ENCODE results near the gene SUSD1.
A peak's percentile ranks its signal among the peaks of the same experiment; 100 is the strongest.
"Not testable (repeated sequence)": the region's sequence is repeated elsewhere in the genome, so short reads cannot be mapped to it uniquely, and the experiment has no call there.

The SUSD1 gene

GRCh38 chr9:112174965-112175795 lies at the start of gene SUSD1:
Gene SUSD1 (minus strand): TSS chr9:112175297. CDS start chr9:112175235, 62 bp downstream.
- DNase-seq: peak; percentile 19
- in situ Hi-C loops (cut with HindIII; ENCODE audit: low pct_ligation_motif_present, low pct_unique_long_range_greater_than_20kb, low sequenced_read_pairs): no loop called here

- no peak for DNase-seq
- in situ Hi-C loops (cut with HindIII; ENCODE audit: low pct_ligation_motif_present, low pct_unique_long_range_greater_than_20kb, low sequenced_read_pairs): no loop called here
Measured at GRCh38 chr9:112224401-112225289, 49.5 kb upstream of the SUSD1 start.

GRCh38 chr9:112218908-112219307 lies 43.8 kb upstream of the SUSD1 start:
- no peak for DNase-seq
- in situ Hi-C loops (cut with HindIII; ENCODE audit: low pct_ligation_motif_present, low pct_unique_long_range_greater_than_20kb, low sequenced_read_pairs): no loop called here

GRCh38 chr9:112212926-112213325 lies 37.8 kb upstream of the SUSD1 start:
- in situ Hi-C loops (cut with HindIII; ENCODE audit: low pct_ligation_motif_present, low pct_unique_long_range_greater_than_20kb, low sequenced_read_pairs): no loop called here

GRCh38 chr9:112207451-112207850 lies 32.4 kb upstream of the SUSD1 start:
- in situ Hi-C loops (cut with HindIII; ENCODE audit: low pct_ligation_motif_present, low pct_unique_long_range_greater_than_20kb, low sequenced_read_pairs): no loop called here
- DNase-seq: no peak

More at GRCh38 chr9:112212926-112213325, 37.8 kb upstream of the SUSD1 start:
- no peak for DNase-seq

GRCh38 chr9:112203536-112203935 lies 28.4 kb upstream of the SUSD1 start:
- in situ Hi-C loops (cut with HindIII; ENCODE audit: low pct_ligation_motif_present, low pct_unique_long_range_greater_than_20kb, low sequenced_read_pairs): no loop called here
- DNase-seq: peak; percentile 37

GRCh38 chr9:112200711-112201110 lies 25.6 kb upstream of the SUSD1 start:
- no peak for DNase-seq
- in situ Hi-C loops (cut with HindIII; ENCODE audit: low pct_ligation_motif_present, low pct_unique_long_range_greater_than_20kb, low sequenced_read_pairs): no loop called here

GRCh38 chr9:112198646-112199045 lies 23.5 kb upstream of the SUSD1 start:
- DNase-seq: no peak
- in situ Hi-C loops (cut with HindIII; ENCODE audit: low pct_ligation_motif_present, low pct_unique_long_range_greater_than_20kb, low sequenced_read_pairs): no loop called here

- in situ Hi-C loops (cut with HindIII; ENCODE audit: low pct_ligation_motif_present, low pct_unique_long_range_greater_than_20kb, low sequenced_read_pairs): no loop called here
- no peak for DNase-seq
Measured at GRCh38 chr9:112194969-112195431, 19.9 kb upstream of the SUSD1 start.

- in situ Hi-C loops (cut with HindIII; ENCODE audit: low pct_ligation_motif_present, low pct_unique_long_range_greater_than_20kb, low sequenced_read_pairs): no loop called here
- no peak for DNase-seq
Measured at GRCh38 chr9:112193572-112194288, 18.6 kb upstream of the SUSD1 start.

GRCh38 chr9:112190320-112190719 lies 15.2 kb upstream of the SUSD1 start:
- in situ Hi-C loops (cut with HindIII; ENCODE audit: low pct_ligation_motif_present, low pct_unique_long_range_greater_than_20kb, low sequenced_read_pairs); DNase-seq: not testable (repeated sequence)

- no peak for DNase-seq
- in situ Hi-C loops (cut with HindIII; ENCODE audit: low pct_ligation_motif_present, low pct_unique_long_range_greater_than_20kb, low sequenced_read_pairs): no loop called here
Measured at GRCh38 chr9:112188884-112189283, 13.8 kb upstream of the SUSD1 start.

GRCh38 chr9:112187404-112187803 lies 12.3 kb upstream of the SUSD1 start:
- in situ Hi-C loops (cut with HindIII; ENCODE audit: low pct_ligation_motif_present, low pct_unique_long_range_greater_than_20kb, low sequenced_read_pairs): no loop called here
- DNase-seq: no peak

GRCh38 chr9:112186695-112187094 lies 11.6 kb upstream of the SUSD1 start:
- in situ Hi-C loops (cut with HindIII; ENCODE audit: low pct_ligation_motif_present, low pct_unique_long_range_greater_than_20kb, low sequenced_read_pairs): no loop called here

GRCh38 chr9:112184946-112185345 lies 9.8 kb upstream of the SUSD1 start:
- no peak for DNase-seq
- in situ Hi-C loops (cut with HindIII; ENCODE audit: low pct_ligation_motif_present, low pct_unique_long_range_greater_than_20kb, low sequenced_read_pairs): no loop called here

More at GRCh38 chr9:112186695-112187094, 11.6 kb upstream of the SUSD1 start:
- DNase-seq: no peak

- DNase-seq: no peak
Measured at GRCh38 chr9:112184221-112184620, 9.1 kb upstream of the SUSD1 start.

GRCh38 chr9:112180387-112180881 lies 5.3 kb upstream of the SUSD1 start:
- no peak for DNase-seq
- in situ Hi-C loops (cut with HindIII; ENCODE audit: low pct_ligation_motif_present, low pct_unique_long_range_greater_than_20kb, low sequenced_read_pairs): no loop called here

More at GRCh38 chr9:112184221-112184620, 9.1 kb upstream of the SUSD1 start:
- in situ Hi-C loops (cut with HindIII; ENCODE audit: low pct_ligation_motif_present, low pct_unique_long_range_greater_than_20kb, low sequenced_read_pairs): no loop called here

- no peak for DNase-seq
- in situ Hi-C loops (cut with HindIII; ENCODE audit: low pct_ligation_motif_present, low pct_unique_long_range_greater_than_20kb, low sequenced_read_pairs): no loop called here
Measured at GRCh38 chr9:112179816-112180215, 4.7 kb upstream of the SUSD1 start.

Measured in ACHN (cell line).